Measurements from ENCODE around the gene DDA1. TPM values are rescaled to one million over a fixed set of nuclear protein-coding genes. Genes with fewer than 3 reads are reported as not detected.

Gene DDA1
- total and polyA plus RNA-seq, 2 of the 13 experiments (the other 11 are each of a cell fraction or from before 2014, with no cell fraction given): 24.5 to 26.0 TPM

DNA sequence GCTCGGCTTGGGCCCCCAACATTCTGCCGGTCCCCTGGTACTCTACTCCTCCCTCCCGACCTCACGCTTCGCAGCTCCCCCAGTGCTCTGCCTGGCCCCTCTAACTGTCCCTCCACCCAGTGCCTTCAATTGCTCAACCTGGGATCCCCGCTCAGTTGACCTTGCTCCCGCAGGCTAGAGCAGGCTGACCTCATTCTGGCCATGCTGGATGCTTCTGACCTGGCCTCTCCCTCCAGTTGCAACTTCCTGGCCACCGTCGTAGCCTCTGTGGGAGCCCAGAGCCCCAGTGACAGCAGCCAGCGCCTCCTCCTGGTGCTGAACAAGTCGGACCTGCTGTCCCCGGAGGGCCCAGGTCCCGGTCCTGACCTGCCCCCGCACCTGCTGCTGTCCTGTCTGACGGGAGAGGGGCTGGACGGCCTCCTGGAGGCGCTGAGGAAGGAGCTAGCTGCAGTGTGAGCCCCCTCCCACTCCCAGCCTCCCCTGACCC is 31.6 kb downstream of the DDA1 start (continued):
- TF ChIP-seq, protein P1, sequence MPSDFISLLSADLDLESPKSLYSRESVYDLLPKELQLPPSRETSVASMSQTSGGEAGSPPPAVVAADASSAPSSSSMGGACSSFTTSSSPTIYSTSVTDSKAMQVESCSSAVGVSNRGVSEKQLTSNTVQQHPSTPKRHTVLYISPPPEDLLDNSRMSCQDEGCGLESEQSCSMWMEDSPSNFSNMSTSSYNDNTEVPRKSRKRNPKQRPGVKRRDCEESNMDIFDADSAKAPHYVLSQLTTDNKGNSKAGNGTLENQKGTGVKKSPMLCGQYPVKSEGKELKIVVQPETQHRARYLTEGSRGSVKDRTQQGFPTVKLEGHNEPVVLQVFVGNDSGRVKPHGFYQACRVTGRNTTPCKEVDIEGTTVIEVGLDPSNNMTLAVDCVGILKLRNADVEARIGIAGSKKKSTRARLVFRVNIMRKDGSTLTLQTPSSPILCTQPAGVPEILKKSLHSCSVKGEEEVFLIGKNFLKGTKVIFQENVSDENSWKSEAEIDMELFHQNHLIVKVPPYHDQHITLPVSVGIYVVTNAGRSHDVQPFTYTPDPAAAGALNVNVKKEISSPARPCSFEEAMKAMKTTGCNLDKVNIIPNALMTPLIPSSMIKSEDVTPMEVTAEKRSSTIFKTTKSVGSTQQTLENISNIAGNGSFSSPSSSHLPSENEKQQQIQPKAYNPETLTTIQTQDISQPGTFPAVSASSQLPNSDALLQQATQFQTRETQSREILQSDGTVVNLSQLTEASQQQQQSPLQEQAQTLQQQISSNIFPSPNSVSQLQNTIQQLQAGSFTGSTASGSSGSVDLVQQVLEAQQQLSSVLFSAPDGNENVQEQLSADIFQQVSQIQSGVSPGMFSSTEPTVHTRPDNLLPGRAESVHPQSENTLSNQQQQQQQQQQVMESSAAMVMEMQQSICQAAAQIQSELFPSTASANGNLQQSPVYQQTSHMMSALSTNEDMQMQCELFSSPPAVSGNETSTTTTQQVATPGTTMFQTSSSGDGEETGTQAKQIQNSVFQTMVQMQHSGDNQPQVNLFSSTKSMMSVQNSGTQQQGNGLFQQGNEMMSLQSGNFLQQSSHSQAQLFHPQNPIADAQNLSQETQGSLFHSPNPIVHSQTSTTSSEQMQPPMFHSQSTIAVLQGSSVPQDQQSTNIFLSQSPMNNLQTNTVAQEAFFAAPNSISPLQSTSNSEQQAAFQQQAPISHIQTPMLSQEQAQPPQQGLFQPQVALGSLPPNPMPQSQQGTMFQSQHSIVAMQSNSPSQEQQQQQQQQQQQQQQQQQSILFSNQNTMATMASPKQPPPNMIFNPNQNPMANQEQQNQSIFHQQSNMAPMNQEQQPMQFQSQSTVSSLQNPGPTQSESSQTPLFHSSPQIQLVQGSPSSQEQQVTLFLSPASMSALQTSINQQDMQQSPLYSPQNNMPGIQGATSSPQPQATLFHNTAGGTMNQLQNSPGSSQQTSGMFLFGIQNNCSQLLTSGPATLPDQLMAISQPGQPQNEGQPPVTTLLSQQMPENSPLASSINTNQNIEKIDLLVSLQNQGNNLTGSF (CRISPR knock-in tag; IDR thresholded peaks at IDR 0.05): peak; percentile 65; the same call in 1 of the 2 replicates
- TF ChIP-seq, protein P2, sequence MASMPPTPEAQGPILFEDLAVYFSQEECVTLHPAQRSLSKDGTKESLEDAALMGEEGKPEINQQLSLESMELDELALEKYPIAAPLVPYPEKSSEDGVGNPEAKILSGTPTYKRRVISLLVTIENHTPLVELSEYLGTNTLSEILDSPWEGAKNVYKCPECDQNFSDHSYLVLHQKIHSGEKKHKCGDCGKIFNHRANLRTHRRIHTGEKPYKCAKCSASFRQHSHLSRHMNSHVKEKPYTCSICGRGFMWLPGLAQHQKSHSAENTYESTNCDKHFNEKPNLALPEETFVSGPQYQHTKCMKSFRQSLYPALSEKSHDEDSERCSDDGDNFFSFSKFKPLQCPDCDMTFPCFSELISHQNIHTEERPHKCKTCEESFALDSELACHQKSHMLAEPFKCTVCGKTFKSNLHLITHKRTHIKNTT (CRISPR knock-in tag; IDR thresholded peaks at IDR 0.05): no peak
- TF ChIP-seq, protein P3, sequence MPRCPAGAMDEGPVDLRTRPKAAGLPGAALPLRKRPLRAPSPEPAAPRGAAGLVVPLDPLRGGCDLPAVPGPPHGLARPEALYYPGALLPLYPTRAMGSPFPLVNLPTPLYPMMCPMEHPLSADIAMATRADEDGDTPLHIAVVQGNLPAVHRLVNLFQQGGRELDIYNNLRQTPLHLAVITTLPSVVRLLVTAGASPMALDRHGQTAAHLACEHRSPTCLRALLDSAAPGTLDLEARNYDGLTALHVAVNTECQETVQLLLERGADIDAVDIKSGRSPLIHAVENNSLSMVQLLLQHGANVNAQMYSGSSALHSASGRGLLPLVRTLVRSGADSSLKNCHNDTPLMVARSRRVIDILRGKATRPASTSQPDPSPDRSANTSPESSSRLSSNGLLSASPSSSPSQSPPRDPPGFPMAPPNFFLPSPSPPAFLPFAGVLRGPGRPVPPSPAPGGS (CRISPR knock-in tag; IDR thresholded peaks at IDR 0.05): peak; percentile 51; the same call in 1 of the 2 replicates
- TF ChIP-seq, protein P4, sequence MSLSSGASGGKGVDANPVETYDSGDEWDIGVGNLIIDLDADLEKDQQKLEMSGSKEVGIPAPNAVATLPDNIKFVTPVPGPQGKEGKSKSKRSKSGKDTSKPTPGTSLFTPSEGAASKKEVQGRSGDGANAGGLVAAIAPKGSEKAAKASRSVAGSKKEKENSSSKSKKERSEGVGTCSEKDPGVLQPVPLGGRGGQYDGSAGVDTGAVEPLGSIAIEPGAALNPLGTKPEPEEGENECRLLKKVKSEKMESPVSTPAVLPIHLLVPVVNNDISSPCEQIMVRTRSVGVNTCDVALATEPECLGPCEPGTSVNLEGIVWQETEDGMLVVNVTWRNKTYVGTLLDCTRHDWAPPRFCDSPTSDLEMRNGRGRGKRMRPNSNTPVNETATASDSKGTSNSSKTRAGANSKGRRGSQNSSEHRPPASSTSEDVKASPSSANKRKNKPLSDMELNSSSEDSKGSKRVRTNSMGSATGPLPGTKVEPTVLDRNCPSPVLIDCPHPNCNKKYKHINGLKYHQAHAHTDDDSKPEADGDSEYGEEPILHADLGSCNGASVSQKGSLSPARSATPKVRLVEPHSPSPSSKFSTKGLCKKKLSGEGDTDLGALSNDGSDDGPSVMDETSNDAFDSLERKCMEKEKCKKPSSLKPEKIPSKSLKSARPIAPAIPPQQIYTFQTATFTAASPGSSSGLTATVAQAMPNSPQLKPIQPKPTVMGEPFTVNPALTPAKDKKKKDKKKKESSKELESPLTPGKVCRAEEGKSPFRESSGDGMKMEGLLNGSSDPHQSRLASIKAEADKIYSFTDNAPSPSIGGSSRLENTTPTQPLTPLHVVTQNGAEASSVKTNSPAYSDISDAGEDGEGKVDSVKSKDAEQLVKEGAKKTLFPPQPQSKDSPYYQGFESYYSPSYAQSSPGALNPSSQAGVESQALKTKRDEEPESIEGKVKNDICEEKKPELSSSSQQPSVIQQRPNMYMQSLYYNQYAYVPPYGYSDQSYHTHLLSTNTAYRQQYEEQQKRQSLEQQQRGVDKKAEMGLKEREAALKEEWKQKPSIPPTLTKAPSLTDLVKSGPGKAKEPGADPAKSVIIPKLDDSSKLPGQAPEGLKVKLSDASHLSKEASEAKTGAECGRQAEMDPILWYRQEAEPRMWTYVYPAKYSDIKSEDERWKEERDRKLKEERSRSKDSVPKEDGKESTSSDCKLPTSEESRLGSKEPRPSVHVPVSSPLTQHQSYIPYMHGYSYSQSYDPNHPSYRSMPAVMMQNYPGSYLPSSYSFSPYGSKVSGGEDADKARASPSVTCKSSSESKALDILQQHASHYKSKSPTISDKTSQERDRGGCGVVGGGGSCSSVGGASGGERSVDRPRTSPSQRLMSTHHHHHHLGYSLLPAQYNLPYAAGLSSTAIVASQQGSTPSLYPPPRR (CRISPR knock-in tag; IDR thresholded peaks at IDR 0.05; ENCODE audit: borderline replicate concordance): peak; percentile 52; the same call in 1 of the 2 replicates
- TF ChIP-seq, protein P5, sequence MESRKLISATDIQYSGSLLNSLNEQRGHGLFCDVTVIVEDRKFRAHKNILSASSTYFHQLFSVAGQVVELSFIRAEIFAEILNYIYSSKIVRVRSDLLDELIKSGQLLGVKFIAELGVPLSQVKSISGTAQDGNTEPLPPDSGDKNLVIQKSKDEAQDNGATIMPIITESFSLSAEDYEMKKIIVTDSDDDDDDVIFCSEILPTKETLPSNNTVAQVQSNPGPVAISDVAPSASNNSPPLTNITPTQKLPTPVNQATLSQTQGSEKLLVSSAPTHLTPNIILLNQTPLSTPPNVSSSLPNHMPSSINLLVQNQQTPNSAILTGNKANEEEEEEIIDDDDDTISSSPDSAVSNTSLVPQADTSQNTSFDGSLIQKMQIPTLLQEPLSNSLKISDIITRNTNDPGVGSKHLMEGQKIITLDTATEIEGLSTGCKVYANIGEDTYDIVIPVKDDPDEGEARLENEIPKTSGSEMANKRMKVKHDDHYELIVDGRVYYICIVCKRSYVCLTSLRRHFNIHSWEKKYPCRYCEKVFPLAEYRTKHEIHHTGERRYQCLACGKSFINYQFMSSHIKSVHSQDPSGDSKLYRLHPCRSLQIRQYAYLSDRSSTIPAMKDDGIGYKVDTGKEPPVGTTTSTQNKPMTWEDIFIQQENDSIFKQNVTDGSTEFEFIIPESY (CRISPR knock-in tag; IDR thresholded peaks at IDR 0.05): no peak
- TF ChIP-seq PCBP1 (IDR thresholded peaks at IDR 0.05; ENCODE audit: borderline replicate concordance, low read depth, low read length) (no peak), ZNF33B (CRISPR knock-in tag; IDR thresholded peaks at IDR 0.05) (0 out of 2 replicates have a peak, but pooled peaks have one; percentile 24), ATF7 (IDR thresholded peaks at IDR 0.05) (peak; percentile 27; the same call in 1 of the 2 replicates), ATF7 (CRISPR knock-in tag; IDR thresholded peaks at IDR 0.05) (peak; percentile 68; the same call in 1 of the 2 replicates), REPIN1 (CRISPR knock-in tag; IDR thresholded peaks at IDR 0.05; ENCODE audit: borderline replicate concordance, low read depth) (peak; percentile 45; the same call in 1 of the 2 replicates), SIX1 (CRISPR knock-in tag; IDR thresholded peaks at IDR 0.05; ENCODE audit: borderline replicate concordance) (no peak)
- TF ChIP-seq, protein P6, sequence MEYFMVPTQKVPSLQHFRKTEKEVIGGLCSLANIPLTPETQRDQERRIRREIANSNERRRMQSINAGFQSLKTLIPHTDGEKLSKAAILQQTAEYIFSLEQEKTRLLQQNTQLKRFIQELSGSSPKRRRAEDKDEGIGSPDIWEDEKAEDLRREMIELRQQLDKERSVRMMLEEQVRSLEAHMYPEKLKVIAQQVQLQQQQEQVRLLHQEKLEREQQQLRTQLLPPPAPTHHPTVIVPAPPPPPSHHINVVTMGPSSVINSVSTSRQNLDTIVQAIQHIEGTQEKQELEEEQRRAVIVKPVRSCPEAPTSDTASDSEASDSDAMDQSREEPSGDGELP (IDR thresholded peaks at IDR 0.05; ENCODE audit: borderline replicate concordance, low read depth): peak; percentile 19; the same call in 1 of the 2 replicates
